Ovary (tissue), 9 donors: Measurements from ENCODE around the gene DGKG. TPM values are rescaled to one million over a fixed set of nuclear protein-coding genes. Genes with fewer than 3 reads are reported as not detected.

Source experiments
- DNase-seq, 5 donors: peaks; one replicate each; pipeline ENCODE4 v3.0.0-alpha.2; 2019 to 2020
- H3K27ac ChIP-seq, 2 donors: fragments of 200-600 bp; one replicate each; pipeline versions ENCODE4 v1.5.1 to v1.8.0; 2019 to 2022
- H3K27me3 ChIP-seq: fragments of 200-600 bp; one replicate; pipeline ENCODE4 v1.8.0; 2022
- H3K36me3 ChIP-seq: fragments of 200-600 bp; sonication (generic); one replicate; pipeline ENCODE4 v1.5.1; 2019
- H3K4me1 ChIP-seq: one replicate; pipeline ENCODE4 v1.8.1; 2013; ENCODE audit warnings: mild to moderate bottlenecking, moderate library complexity; ENCODE audit not compliant: insufficient read depth
- H3K4me3 ChIP-seq: fragments of 200-600 bp; sonication (generic); one replicate; pipeline ENCODE4 v1.5.1; 2017
- H3K9me3 ChIP-seq, 2 donors: fragments of 200-600 bp in 1 of 2; sonication (generic) in 1 of 2; one replicate each; pipeline versions ENCODE4 v1.5.1 to v1.8.1; 2013 to 2019; ENCODE audit warnings: mild to moderate bottlenecking in 1 of 2, moderate library complexity in 1 of 2
- CTCF ChIP-seq, 3 donors: fragments of 450-650 bp in 2 of 3; fragments of 200-600 bp in 1 of 3; IDR thresholded peaks; one replicate each; pipeline versions ENCODE4 v1.5.1 to v1.8.0; 2016 to 2022; ENCODE audit warnings: antibody characterized with exemption in 3 of 3, mild to moderate bottlenecking in 1 of 3
- EP300 ChIP-seq: sonication (generic); formaldehyde crosslinking; IDR thresholded peaks from one replicate; pipeline ENCODE4 v1.6.1; 2017; ENCODE audit warnings: antibody characterized with exemption
- POLR2A ChIP-seq: fragments of 450-650 bp; IDR thresholded peaks from one replicate; pipeline ENCODE4 v1.6.1; 2017; ENCODE audit warnings: antibody characterized with exemption, mild to moderate bottlenecking, moderate library complexity
- WGBS, 3 donors: extraction: QIAGEN DNeasy Blood & Tissue Kit in 1 of 3; methylation state at CpG; one replicate each; pipeline versions ENCODE4 v1.1.5 to v1.1.7; 2013 to 2017; 5-methylcytosine and 5-hydroxymethylcytosine counted together
- intact Hi-C, 4 donors: fragments of 100-400 bp; cut with DNase I; formaldehyde crosslinking; loops; one replicate each; pipeline versions ENCODE4 v1.11.0 to v1.15.1; 2022 to 2023
- polyA plus RNA-seq, 2 donors: library from polyadenylated mRNA; stranded (reverse); fragments of 200-250 nt in 1 of 2; fragments of 350-450 nt in 1 of 2; fragmentation: Illumina TruSeq in 1 of 2; extraction: RNeasy Lipid Tissue Mini Kit (QIAGEN cat#74804) in 1 of 2; gene quantifications; one replicate each; pipeline ENCODE4 v1.2.3, GENCODE V29; 2013 to 2014
- total RNA-seq, 7 donors: library from RNA; depleted of rRNA in 2 of 7; stranded (reverse); fragments of >200 nt in 2 of 7; fragmentation: NEBNext Ultra II Directional in 3 of 7; extraction: Animal tissue kit (Norgen Biotek cat#: 25700) in 3 of 7; gene quantifications; one replicate each; pipeline versions ENCODE4 v1.1.0 to v1.2.4, GENCODE V29; 2016 to 2023
- donor health status: DM: no; HTN: no; CAD: no; lungs with moderate emphysema.
- donor health status: DM: no; HTN: no; CAD: no.
- donor health status: Bipolar disorder and iron deficiency.
- donor health status: DM: yes; HTN: yes; CAD: no.
- donor health status: DM: no; HTN: no; CAD: no.
- donor health status: DM: yes; HTN: yes; CAD: no.

DGKG gene
- total and polyA plus RNA-seq, 9 donors = 1.0 to 7.0 (median 4.1) TPM

- Histone ChIP-seq H3K27ac (no peak overlapping the region), H3K4me3 (no peak overlapping the region), H3K36me3 (no peaks in the 10 kb centered on the region), H3K9me3 (no peaks in the 10 kb centered on the region), H3K4me1 (no peaks in the 10 kb centered on the region), H3K27me3 (no peaks in the 10 kb centered on the region)
- DNase-seq = no peak
- WGBS, 3 donors = 52 to 57% (median 56%) methylated on average over 4 of the region's 4 CpGs
- TF ChIP-seq POLR2A (no peak), CTCF (IDR thresholded peaks at IDR 0.05) (no peak), EP300 (no peak)
- intact Hi-C loops = no loop called here
Measured at GRCh38 chr3:186320862-186321568, 41.0 kb downstream of the DGKG start.

- intact Hi-C loops = no loop called here
- Histone ChIP-seq H3K4me3 (no peak overlapping the region), H3K27me3 (no peaks in the 10 kb centered on the region), H3K4me1 (no peaks in the 10 kb centered on the region), H3K27ac (no peak overlapping the region), H3K9me3 (no peaks in the 10 kb centered on the region), H3K36me3 (no peaks in the 10 kb centered on the region)
- DNase-seq = no peak
- TF ChIP-seq EP300 (no peak), POLR2A (no peak), CTCF (IDR thresholded peaks at IDR 0.05) (no peak)
- WGBS, 3 donors = 85 to 89% (median 87%) methylated on average over 7 of the region's 7 CpGs
Measured at GRCh38 chr3:186319945-186320344, 42.1 kb downstream of the DGKG start.

- Histone ChIP-seq H3K36me3 (no peaks in the 10 kb centered on the region), H3K4me1 (no peaks in the 10 kb centered on the region), H3K27me3 (no peaks in the 10 kb centered on the region), H3K4me3 (no peak overlapping the region), H3K9me3 (no peaks in the 10 kb centered on the region), H3K27ac (no peak overlapping the region)
- 31 to 53% (median 35%) methylated on average over 4 of the region's 4 CpGs for WGBS, 3 donors
- TF ChIP-seq POLR2A = no peak
- TF ChIP-seq EP300 = no peak
- TF ChIP-seq CTCF (IDR thresholded peaks at IDR 0.05) = no peak
- intact Hi-C loops = no loop called here
- DNase-seq = no peak
Measured at GRCh38 chr3:186318135-186318534, 43.9 kb downstream of the DGKG start.

GRCh38 chr3:186317478-186317877, 44.6 kb downstream of the DGKG start:
- Histone ChIP-seq H3K4me1 (no peaks in the 10 kb centered on the region), H3K9me3 (no peaks in the 10 kb centered on the region), H3K27me3 (no peaks in the 10 kb centered on the region), H3K36me3 (no peaks in the 10 kb centered on the region), H3K4me3 (no peak overlapping the region), H3K27ac (no peak overlapping the region)
- intact Hi-C loops = no loop called here
- DNase-seq = no peak
- no peak for TF ChIP-seq EP300
- no peak for TF ChIP-seq POLR2A
- no peak for TF ChIP-seq CTCF (IDR thresholded peaks at IDR 0.05)
- WGBS, 3 donors = 80 to 86% (median 82%) methylated on average over 7 of the region's 7 CpGs
